GM18502 (cell line): Measurements from ENCODE around the gene ANGEL1.

Experiments used
- ATAC-seq: cut with Tn5 transposase; IDR thresholded peaks from one replicate; pipeline ENCODE4 v1.9.1; 2021; ENCODE audit warnings: mild to moderate bottlenecking; ENCODE audit not compliant: unreplicated experiment, poor library complexity

ANGEL1 gene

GRCh38 chr14:76827696-76828296 is 15.1 kb upstream of the ANGEL1 start:
- ATAC-seq = no peak

GRCh38 chr14:76826122-76826521 is 13.4 kb upstream of the ANGEL1 start, which contains the start of gene LRRC74A:
LRRC74A (plus strand) TSS chr14:76826408; CDS start chr14:76826698, 290 bp downstream.
- no peak for ATAC-seq

- ATAC-seq = no peak
Measured at GRCh38 chr14:76820700-76821099, 8.0 kb upstream of the ANGEL1 start.

GRCh38 chr14:76814726-76815645 is 2.3 kb upstream of the ANGEL1 start:
- ATAC-seq = no peak

- no peak for ATAC-seq
Measured at GRCh38 chr14:76812093-76812421, 625 bp downstream of the ANGEL1 start.

GRCh38 chr14:76811561-76811960 is 1.1 kb downstream of the ANGEL1 start:
- no peak for ATAC-seq

- ATAC-seq = no peak
Measured at GRCh38 chr14:76810953-76811400, 1.7 kb downstream of the ANGEL1 start.

- no peak for ATAC-seq
Measured at GRCh38 chr14:76810525-76810924, 2.2 kb downstream of the ANGEL1 start.

- no peak for ATAC-seq
Measured at GRCh38 chr14:76808990-76809389, 3.7 kb downstream of the ANGEL1 start.

GRCh38 chr14:76808011-76808410 is 4.7 kb downstream of the ANGEL1 start:
- no peak for ATAC-seq

- no peak for ATAC-seq
Measured at GRCh38 chr14:76806446-76806845, 6.2 kb downstream of the ANGEL1 start.

- ATAC-seq = no peak
Measured at GRCh38 chr14:76793956-76794355, 18.7 kb downstream of the ANGEL1 start.

- no peak for ATAC-seq
Measured at GRCh38 chr14:76793324-76793723, 19.4 kb downstream of the ANGEL1 start.

- ATAC-seq = no peak
Measured at GRCh38 chr14:76792422-76792821, 20.3 kb downstream of the ANGEL1 start.

GRCh38 chr14:76786601-76787000 is 26.1 kb downstream of the ANGEL1 start:
- no peak for ATAC-seq

GRCh38 chr14:76784881-76785280 is 27.8 kb downstream of the ANGEL1 start:
- peak; percentile 72 for ATAC-seq

- ATAC-seq = no peak
Measured at GRCh38 chr14:76784266-76784874, 28.3 kb downstream of the ANGEL1 start.

GRCh38 chr14:76782885-76783566 is 29.7 kb downstream of the ANGEL1 start:
- no peak for ATAC-seq

GRCh38 chr14:76782115-76782884 is 30.4 kb downstream of the ANGEL1 start:
- no peak for ATAC-seq

GRCh38 chr14:76781648-76782051 is 31.0 kb downstream of the ANGEL1 start:
- no peak for ATAC-seq
